ENCODE measurements around the gene LGR6. TPM values are rescaled to one million over a fixed set of nuclear protein-coding genes. Genes with fewer than 3 reads are reported as not detected.
"Not testable (repeated sequence)": the region's sequence is repeated elsewhere in the genome, so short reads cannot be mapped to it uniquely, and the experiment has no call there.

The LGR6 gene
- total RNA-seq, 1 donor from 2014 or later: 0.05 TPM

- DNase-seq (ENCODE audit: low read depth): no peak
These were observed 140.3 kb downstream of the LGR6 start for GRCh38 chr1:202333861-202334260.

GRCh38 chr1:202343652-202344349, 150.2 kb downstream of the LGR6 start:
- peak; percentile 51 for DNase-seq (ENCODE audit: low read depth)

GRCh38 chr1:202348005-202348508, 154.5 kb downstream of the LGR6 start:
- no peak for DNase-seq (ENCODE audit: low read depth)

GRCh38 chr1:202348509-202349205, 155.1 kb downstream of the LGR6 start, which contains the start of gene PPP1R12B:
TSS of gene PPP1R12B (plus strand) at chr1:202348699. CDS start at chr1:202348852, 153 bp downstream.
- peak; percentile 98 for DNase-seq (ENCODE audit: low read depth)

GRCh38 chr1:202349206-202349928, 155.8 kb downstream of the LGR6 start:
- peak; percentile 70 for DNase-seq (ENCODE audit: low read depth)

GRCh38 chr1:202351725-202352124, 158.1 kb downstream of the LGR6 start:
- peak; percentile 5 for DNase-seq (ENCODE audit: low read depth)

- DNase-seq (ENCODE audit: low read depth): not testable (repeated sequence)
These were observed 159.1 kb downstream of the LGR6 start for GRCh38 chr1:202352583-202353197.

- DNase-seq (ENCODE audit: low read depth): no peak
These were observed 162.4 kb downstream of the LGR6 start for GRCh38 chr1:202355944-202356553.

GRCh38 chr1:202357506-202357905, 163.9 kb downstream of the LGR6 start:
- DNase-seq (ENCODE audit: low read depth): no peak

- DNase-seq (ENCODE audit: low read depth): no peak
These were observed 167.6 kb downstream of the LGR6 start for GRCh38 chr1:202361224-202361623.

- DNase-seq (ENCODE audit: low read depth): no peak
These were observed 168.1 kb downstream of the LGR6 start for GRCh38 chr1:202361701-202362100.

- no peak for DNase-seq (ENCODE audit: low read depth)
These were observed 168.6 kb downstream of the LGR6 start for GRCh38 chr1:202362212-202362611.

- DNase-seq (ENCODE audit: low read depth): peak; percentile 70
These were observed 171.7 kb downstream of the LGR6 start for GRCh38 chr1:202365092-202365815.

- DNase-seq (ENCODE audit: low read depth): no peak
These were observed 173.7 kb downstream of the LGR6 start for GRCh38 chr1:202367271-202367670.

Other genes starting within 250 kb of the LGR6 start
- 0.17 and 0.25 TPM in 2 replicates for gene LMOD1, start 247.3 kb upstream of the LGR6 start, total RNA-seq
- 72.0 and 127 TPM in 2 replicates for gene TIMM17A, start 238.3 kb upstream of the LGR6 start, total RNA-seq
- gene RNPEP, start 211.2 kb upstream of the LGR6 start, total RNA-seq: 91.0 and 104 TPM in 2 replicates
- 277 and 307 TPM in 2 replicates for gene ELF3, start 183.2 kb upstream of the LGR6 start, total RNA-seq
- 0.15 and 0.35 TPM in 2 replicates for gene GPR37L1, start 70.9 kb upstream of the LGR6 start, total RNA-seq
- 37.2 and 47.9 TPM in 2 replicates for gene ARL8A, start 49.1 kb upstream of the LGR6 start, total RNA-seq
- not detected in 2 replicates for gene PTPN7, start 33.2 kb upstream of the LGR6 start, total RNA-seq
- 7.9 and 39.6 TPM in 2 replicates for gene UBE2T, start 148.1 kb downstream of the LGR6 start, total RNA-seq
- gene PPP1R12B, start 154.9 kb downstream of the LGR6 start, total RNA-seq: 9.0 and 20.1 TPM in 2 replicates

All from renal cortical epithelial cell (primary cell).